HUDEP-2 (cell line): ENCODE data around the gene LMX1A.
A peak's percentile ranks its signal among the peaks of the same experiment; 100 is the strongest.

Experiments
- DNase-seq, 76 experiments: peaks; one replicate each; lab custom pipeline; 2025; ENCODE audit not compliant: unreplicated experiment in 76 of 76; lab: John Stamatoyannopoulos, UW

The LMX1A gene

DNA sequence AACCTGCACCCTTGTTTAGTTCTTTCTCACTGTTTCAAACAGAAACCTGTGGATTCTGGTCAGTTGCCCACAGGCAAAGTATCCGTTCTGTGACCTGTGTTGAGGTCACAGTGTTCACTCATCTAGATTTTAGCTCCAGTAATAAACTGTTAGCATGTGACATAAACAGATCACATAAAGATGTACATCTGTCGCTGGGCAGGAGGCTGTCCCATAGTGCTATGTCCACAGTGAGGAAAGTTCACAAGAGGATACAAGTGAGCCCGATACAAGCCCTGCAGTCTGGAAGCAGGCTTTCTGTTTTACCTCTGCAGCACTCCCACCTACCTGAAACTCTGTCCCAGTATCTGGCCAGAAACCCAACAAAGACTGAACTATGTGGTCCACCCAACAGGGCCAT lies 28.4 kb downstream of the LMX1A start:
- no peak for DNase-seq

GRCh38 chr1:165327538-165327937 lies 29.0 kb downstream of the LMX1A start:
- DNase-seq: no peak

- no peak for DNase-seq
Measured at GRCh38 chr1:165325460-165326203, 30.9 kb downstream of the LMX1A start.

GRCh38 chr1:165324050-165324449 lies 32.5 kb downstream of the LMX1A start:
- no peak for DNase-seq

GRCh38 chr1:165317612-165318011 lies 38.9 kb downstream of the LMX1A start:
- no peak for DNase-seq

- DNase-seq: no peak
Measured at GRCh38 chr1:165316153-165316772, 40.3 kb downstream of the LMX1A start.

- DNase-seq: no peak
Measured at GRCh38 chr1:165315481-165315880, 41.0 kb downstream of the LMX1A start.

DNA sequence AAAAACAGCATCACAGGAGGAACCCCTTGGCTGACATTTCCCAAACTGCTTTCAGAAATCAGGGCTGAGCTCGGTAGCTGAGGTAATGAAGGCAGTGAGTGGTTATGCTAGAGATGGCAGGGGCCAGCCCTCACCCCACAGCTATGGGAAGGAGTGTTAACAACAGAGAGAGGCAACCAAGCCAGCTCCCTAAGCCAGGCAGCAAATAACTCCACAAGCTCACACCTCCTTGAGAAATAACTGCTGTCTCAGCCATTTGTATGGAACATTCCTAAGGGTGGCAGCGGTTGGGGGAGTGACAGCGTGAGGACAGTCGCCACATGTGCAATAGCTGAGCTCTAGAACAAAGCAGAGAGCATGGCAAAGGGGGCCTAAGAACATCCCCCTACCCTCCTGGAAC lies 42.6 kb downstream of the LMX1A start:
- no peak for DNase-seq

DNA sequence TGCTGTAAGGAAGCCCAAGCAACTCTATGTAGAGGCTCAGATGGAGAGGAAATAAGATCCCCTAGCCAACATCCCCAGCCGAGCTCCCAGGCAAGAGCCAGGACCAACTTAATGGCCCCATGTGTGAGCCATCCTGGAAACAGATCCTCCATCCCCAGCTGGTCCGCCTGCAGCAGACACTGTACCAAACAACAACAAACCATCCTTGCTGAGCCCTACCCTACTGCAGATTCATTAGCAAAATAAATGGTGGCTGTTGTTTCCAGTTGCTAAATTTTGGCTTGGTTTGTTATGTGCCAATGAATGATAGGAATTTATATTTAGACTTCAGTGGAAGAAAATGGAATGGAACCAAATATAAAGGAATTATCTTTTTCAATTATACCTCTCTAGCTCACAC lies 43.9 kb downstream of the LMX1A start:
- DNase-seq: no peak

DNA sequence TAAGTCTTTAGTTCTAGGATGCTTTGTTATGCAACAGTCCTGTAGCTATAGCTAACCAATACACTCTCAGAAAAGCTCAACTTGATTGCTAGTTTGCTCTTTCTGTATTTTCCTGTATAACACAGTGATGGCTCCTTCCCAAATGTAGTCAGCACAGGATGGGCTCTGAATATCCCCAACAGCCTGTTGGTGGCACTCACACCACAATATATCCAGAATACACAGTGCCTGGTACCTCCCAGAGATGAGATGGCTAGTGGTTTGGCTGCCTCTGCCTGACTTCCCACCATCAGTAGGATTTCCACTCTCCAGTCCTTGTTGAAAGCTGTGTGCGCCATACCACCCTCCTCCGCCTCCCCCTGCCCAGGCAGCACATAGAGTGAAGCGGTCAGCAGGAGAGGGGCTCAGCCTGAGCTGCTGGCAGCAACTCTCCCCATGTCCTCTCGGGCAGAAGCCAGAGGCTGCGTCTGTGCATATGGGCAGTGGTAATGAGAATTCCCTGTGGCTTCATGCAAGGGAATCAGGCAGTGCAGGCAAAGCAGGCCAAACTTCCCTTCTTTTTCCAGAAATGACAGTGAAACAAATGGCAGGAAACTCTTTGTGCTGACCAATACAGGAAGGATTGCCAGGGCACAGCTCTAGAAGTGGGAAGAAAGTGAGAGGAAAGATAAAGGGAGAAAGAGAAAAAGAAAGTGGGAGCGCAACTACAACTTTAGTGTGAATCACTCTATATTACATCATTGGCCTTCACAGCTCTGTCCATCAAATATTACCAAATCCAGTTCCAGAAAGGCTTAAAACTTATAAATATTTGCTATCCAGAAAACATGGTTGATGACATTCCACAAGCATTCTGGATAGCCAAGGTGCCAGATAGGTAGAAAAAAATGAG lies 49.7 kb downstream of the LMX1A start:
- no peak for DNase-seq

DNA sequence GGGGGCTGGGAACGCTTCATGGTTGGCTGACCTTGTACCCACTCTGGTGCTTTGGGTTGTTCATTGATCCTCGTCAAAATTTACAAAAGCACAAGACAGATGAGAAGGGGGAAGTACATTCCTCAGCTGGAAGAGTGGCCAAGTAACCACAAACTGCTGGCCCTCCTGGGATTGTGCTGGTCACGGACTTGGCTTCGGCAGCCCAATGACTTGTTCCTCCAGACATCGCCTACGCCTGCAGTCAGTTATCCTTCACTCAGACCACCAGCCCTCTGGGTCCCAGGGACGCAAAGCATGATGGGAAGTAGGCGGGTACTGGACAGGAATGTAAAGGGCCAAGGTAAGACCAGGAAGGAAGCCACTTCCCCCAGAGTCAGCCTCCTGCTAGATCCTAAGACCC lies 53.1 kb downstream of the LMX1A start:
- no peak for DNase-seq

DNA sequence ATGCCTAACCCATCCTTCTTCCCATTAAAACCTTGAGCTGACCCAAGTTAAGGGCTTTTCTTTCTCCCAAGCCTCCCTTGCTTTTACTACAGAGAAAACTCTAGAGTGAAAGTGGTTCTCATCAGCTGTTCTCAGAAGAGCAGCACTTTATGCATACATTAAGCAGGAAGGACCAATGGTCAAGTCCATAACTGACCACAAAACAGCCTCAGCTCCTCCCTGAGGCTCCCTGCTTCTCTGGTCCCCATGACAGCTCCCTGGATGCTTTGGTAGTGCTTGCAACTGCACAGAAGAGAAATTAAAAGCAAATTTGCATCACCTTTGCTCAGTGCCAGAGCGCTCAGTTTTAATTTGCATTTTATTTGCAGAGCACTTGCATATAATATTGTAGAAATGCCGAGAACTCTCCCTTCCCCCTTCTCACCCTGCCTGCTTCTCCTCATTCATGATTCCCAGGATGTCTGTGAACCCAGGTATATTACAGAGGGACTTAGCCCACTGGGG lies 56.1 kb downstream of the LMX1A start:
- no peak for DNase-seq

DNA sequence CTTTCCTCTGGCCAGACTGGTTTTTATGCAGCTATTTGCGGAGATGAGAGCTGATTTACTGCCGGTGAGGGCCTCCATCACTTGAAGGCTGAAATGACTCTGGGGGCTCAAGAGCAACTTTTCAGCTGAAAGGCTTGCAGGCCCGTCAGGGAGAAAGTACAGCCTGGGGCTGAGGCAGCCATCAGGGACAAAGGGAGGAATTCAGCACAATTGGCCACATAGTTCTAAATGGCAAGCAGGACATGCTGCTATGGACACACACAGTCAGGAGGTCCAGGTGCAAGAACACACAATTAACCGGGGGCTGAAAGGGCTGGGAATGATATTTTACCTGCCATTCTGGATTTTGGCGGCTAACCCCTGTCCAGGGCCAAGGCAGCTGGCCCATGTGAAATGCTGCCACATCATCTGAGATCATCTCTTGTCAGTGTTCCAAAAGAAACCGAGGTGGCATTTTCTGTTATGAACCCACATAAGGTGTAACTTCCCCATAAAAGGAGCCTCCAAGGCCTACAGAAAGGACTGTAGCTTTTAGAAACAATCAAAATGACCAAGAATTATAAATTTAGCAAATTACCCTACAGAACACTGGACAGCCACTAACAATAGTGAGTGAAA lies 58.2 kb downstream of the LMX1A start:
- DNase-seq: no peak

- DNase-seq: no peak
Measured at GRCh38 chr1:165296205-165296604, 60.3 kb downstream of the LMX1A start.

DNA sequence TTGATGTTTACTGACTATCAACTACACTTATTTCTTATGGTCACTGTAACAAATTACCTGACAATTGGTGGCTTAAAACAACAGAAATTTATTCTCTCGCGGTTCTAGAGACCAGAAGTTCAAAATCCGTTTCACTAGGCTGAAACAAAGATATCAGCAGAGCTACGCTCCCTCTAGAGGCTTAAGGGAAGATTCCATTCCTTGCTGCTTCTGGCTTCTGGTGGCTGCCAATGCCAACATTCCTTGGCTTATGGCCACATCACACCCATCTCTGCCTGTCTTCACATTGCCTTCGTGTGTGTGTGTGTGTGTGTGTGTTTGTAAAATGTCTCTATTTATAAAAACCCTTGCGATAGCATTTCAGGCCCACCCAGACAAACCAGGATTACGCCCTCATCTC lies 66.4 kb downstream of the LMX1A start:
- DNase-seq: peak in 3 of 76 experiments; percentile 4 to 12 (median 11)

GRCh38 chr1:165289556-165289955 lies 67.0 kb downstream of the LMX1A start:
- DNase-seq: no peak

DNA sequence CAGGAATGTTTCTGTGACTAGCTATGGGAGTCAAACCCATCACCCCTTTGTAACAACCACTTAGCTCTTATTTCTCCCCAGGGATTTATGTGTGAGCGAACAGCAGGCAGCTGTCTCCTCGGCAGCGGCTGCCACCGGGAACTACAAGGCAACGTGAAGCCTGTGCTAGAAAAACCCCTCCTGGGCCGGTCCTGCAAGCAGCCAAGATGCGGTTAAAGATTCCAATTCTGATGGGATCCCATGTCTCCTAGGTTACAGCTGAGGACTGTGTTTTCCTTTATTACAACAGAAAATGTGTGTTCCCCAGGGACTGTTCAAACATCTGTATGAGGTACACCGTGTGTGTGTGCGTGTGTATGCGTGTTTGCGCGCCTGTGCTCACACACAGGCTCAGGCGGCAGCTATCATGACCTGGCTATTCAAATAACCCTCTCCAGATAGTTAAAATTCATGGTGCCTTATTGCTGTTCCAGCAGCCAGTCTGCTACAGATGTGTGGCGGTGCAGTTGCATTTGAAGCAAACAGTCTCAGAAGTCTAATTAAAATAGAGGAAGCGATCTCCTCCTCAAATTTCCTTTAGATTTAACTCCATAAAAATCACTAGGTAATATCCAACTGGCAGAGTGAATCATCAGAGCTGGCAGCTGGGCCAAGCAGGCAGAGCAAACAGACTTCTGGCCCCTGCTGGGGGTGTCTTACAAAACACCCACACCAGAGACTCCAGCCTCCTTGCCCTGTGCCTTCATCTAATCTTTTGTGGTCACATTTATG lies 68.0 kb downstream of the LMX1A start:
- no peak for DNase-seq

DNA sequence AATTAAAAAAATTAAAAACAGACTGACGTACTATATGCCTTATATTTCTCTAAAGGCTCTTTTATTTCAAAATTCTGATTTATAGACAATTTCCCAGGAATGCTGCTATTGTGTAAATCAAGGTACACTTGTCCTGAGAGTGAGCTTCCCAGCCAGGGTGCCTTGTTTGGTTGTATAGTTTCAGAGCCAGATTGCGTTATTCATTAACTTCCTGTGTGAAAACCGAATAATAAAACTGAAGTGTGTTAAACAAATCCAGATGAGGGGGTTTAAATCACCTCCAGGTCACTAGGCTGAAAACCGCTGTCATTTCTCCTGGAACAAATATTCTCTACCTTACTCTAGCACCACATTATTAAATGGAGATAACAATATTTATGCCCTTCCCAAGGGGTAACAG lies 68.7 kb downstream of the LMX1A start:
- DNase-seq: no peak

- DNase-seq: no peak
Measured at GRCh38 chr1:165287329-165287728, 69.2 kb downstream of the LMX1A start.

DNA sequence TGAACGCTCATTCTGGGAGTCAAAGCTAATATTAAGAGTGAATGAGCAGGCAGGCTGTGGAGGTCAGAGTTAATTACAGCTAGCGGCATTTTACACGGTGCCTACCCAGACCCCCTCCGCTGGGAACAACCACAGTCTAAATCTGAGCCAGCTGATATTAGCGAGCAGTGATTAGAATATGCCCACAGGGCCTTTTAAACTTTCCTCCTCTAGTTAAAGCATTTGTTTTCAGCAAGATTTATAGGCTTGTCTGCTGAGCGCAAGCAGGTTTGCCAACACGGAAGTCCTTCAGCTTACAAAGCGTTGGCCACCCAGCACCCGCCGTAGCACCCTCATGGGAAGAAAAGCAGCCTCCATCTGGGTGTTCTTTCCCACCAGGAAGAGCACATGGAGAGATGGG lies 72.1 kb downstream of the LMX1A start:
- no peak for DNase-seq
